ENCODE data around the gene UBE2QL1. TPM values are rescaled to one million over a fixed set of nuclear protein-coding genes. Genes with fewer than 3 reads are reported as not detected.
A peak's percentile ranks its signal among the peaks of the same experiment; 100 is the strongest.

The UBE2QL1 gene
- total and polyA plus RNA-seq, 8 donors = 0.13 to 2.4 (median 0.63) TPM

DNA sequence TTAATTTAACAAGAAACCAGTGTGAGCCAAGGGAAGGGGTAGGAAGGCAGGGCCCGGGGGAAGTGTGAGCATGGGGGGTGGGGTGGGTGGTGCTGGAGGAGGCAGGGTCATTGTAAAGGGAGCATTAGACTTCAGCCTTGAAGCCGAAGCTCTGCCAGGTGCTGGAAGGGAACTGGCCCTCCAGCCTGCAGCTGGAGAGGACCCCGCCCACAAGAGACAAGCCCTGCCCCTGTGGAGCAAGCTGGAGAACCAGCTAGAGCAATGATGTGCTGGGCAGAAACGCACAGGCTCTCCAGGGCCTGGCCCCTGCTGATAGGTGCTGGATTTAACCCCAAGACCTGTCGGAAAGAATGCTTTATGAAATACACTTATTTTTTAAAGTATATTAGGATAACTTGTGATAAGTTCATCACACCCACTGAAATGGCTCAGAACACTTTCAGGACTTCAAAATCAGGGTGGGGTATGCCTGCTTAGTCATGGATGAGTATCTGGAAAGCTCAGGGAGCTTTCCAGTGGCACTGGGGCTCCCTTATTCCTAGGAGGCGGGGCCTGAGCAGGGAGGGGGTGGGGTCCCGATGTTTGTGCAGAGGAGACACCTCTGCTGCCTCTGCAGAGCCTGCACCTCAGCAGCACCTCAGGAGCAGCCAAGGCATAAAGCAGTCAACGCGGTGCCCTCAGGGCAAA, 27.1 kb downstream of the UBE2QL1 start:
- WGBS, 2 donors = 59 to 60% methylated on average over 9 of the region's 9 CpGs
- ATAC-seq (peak in 1 of 4 donors; percentile 61), FAIRE-seq (no peak), DNase-seq (peak in 5 of 6 donors; percentile 29 to 45 (median 38))
- TF ChIP-seq, protein P1, sequence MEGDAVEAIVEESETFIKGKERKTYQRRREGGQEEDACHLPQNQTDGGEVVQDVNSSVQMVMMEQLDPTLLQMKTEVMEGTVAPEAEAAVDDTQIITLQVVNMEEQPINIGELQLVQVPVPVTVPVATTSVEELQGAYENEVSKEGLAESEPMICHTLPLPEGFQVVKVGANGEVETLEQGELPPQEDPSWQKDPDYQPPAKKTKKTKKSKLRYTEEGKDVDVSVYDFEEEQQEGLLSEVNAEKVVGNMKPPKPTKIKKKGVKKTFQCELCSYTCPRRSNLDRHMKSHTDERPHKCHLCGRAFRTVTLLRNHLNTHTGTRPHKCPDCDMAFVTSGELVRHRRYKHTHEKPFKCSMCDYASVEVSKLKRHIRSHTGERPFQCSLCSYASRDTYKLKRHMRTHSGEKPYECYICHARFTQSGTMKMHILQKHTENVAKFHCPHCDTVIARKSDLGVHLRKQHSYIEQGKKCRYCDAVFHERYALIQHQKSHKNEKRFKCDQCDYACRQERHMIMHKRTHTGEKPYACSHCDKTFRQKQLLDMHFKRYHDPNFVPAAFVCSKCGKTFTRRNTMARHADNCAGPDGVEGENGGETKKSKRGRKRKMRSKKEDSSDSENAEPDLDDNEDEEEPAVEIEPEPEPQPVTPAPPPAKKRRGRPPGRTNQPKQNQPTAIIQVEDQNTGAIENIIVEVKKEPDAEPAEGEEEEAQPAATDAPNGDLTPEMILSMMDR (IDR thresholded peaks at IDR 0.05) = no peak
- Histone ChIP-seq H3K9me3 (no peaks in the 10 kb centered on the region), H3K4me3 (no peak overlapping the region), H3K27me3 (no peaks in the 10 kb centered on the region), H3K27ac (no peak overlapping the region), H3K36me3 (no peaks in the 10 kb centered on the region), H3K4me1 (peaks cover 0 to 9% (median 0%) of the 10 kb centered on the region in 3 donors)
- intact Hi-C loops (cut with DNase I) = no loop called here

DNA sequence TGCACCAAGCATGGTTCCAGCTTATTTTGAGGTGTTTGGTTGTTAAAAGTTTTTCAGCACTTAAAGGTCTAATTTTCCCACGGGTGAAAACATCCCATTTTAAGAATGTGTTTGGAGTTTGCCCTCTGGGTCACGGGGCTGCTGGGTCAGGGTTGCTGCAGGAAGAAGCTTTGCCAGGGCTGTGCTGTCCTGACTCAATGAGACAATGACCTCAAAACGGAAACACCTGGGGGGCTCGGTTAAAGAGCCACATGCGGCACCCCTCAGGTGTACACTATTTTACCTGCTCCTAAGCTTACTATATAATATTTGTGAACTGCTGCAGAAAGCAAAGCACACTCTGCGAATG, 27.6 kb downstream of the UBE2QL1 start:
- TF ChIP-seq, protein P1 (IDR thresholded peaks at IDR 0.05) = no peak
- Histone ChIP-seq H3K27me3 (no peaks in the 10 kb centered on the region), H3K27ac (no peak overlapping the region), H3K4me1 (peaks cover 0 to 9% (median 0%) of the 10 kb centered on the region in 3 donors), H3K36me3 (no peaks in the 10 kb centered on the region), H3K4me3 (no peak overlapping the region), H3K9me3 (no peaks in the 10 kb centered on the region)
- intact Hi-C loops (cut with DNase I) = no loop called here
- ATAC-seq (no peak), FAIRE-seq (no peak), DNase-seq (no peak)
- 72 to 74% methylated on average over 6 of the region's 6 CpGs for WGBS, 2 donors

GRCh38 chr5:6478793-6479192, 30.1 kb downstream of the UBE2QL1 start:
- H3K27ac ChIP-seq = no peak overlapping the region
- no peaks in the 10 kb centered on the region for H3K9me3 ChIP-seq
- peaks cover 0 to 2% (median 0%) of the 10 kb centered on the region in 3 donors for H3K4me1 ChIP-seq
- no peak for ATAC-seq
- no peaks in the 10 kb centered on the region for H3K27me3 ChIP-seq
- H3K36me3 ChIP-seq = no peaks in the 10 kb centered on the region
- no peak for DNase-seq
- intact Hi-C loops (cut with DNase I) = no loop called here
- TF ChIP-seq, protein P1 (IDR thresholded peaks at IDR 0.05) = no peak
- FAIRE-seq = no peak
- WGBS, 2 donors = 89 to 94% methylated on average over 11 of the region's 11 CpGs
- no peak overlapping the region for H3K4me3 ChIP-seq

GRCh38 chr5:6480133-6481051, 31.7 kb downstream of the UBE2QL1 start:
- Histone ChIP-seq H3K27ac (no peak overlapping the region), H3K27me3 (no peaks in the 10 kb centered on the region), H3K36me3 (no peaks in the 10 kb centered on the region), H3K9me3 (no peaks in the 10 kb centered on the region), H3K4me1 (no peaks in the 10 kb centered on the region), H3K4me3 (no peak overlapping the region)
- intact Hi-C loops (cut with DNase I) = no loop called here
- FAIRE-seq (no peak), DNase-seq (no peak), ATAC-seq (no peak)
- TF ChIP-seq, protein P1 (IDR thresholded peaks at IDR 0.05) = no peak
- 78 to 79% methylated on average over 15 of the region's 15 CpGs for whole genome bisulfite sequencing, 2 donors

Data from pancreas (tissue), 10 donors.